Body of pancreas (tissue), 4 donors: ENCODE data around the gene LYZL6.

ENCODE experiments used
- CTCF ChIP-seq, 7 experiments: fragments of 450-650 bp in 4 of 7; fragments of 200-600 bp in 3 of 7; sonication (generic) in 3 of 7; IDR thresholded peaks; one replicate each; pipeline ENCODE4 v1.5.1; 2016 to 2019; ENCODE audit warnings: antibody characterized with exemption in 7 of 7
- POLR2A ChIP-seq, 3 donors: fragments of 450-650 bp; IDR thresholded peaks; one replicate each; pipeline ENCODE4 v1.6.1; 2016; ENCODE audit warnings: antibody characterized with exemption in 3 of 3, mild to moderate bottlenecking in 2 of 3

- TF ChIP-seq CTCF (IDR thresholded peaks at IDR 0.05) (no peak), POLR2A (IDR thresholded peaks at IDR 0.05) (no peak)
Observed at GRCh38 chr17:35991075-35991474, 47.6 kb upstream of the LYZL6 start.
